Nephron (organoid): ENCODE measurements around the gene TCEAL4.

Source experiments
- H3K27ac Mint-ChIP-seq, 3 experiments: 2 replicates each; pipeline ENCODE4 v1.8.0; 2020; ENCODE audit warnings: mixed read lengths in 3 of 3, mild to moderate bottlenecking in 2 of 3, moderate library complexity in 1 of 3
- H3K27me3 Mint-ChIP-seq: 2 replicates; pipeline ENCODE4 v1.8.0; 2021; ENCODE audit warnings: low read depth, mild to moderate bottlenecking, moderate library complexity, mixed read lengths
- H3K36me3 Mint-ChIP-seq: 2 replicates; pipeline ENCODE4 v1.8.0; 2020; ENCODE audit warnings: low read depth, mixed read lengths
- H3K4me1 Mint-ChIP-seq: 2 replicates; pipeline ENCODE4 v1.8.0; 2020; ENCODE audit warnings: mixed read lengths
- H3K4me3 Mint-ChIP-seq, 3 experiments: 2 replicates each; pipeline ENCODE4 v1.8.0; 2020; ENCODE audit warnings: mild to moderate bottlenecking in 3 of 3, mixed read lengths in 3 of 3, moderate library complexity in 2 of 3
- H3K9me3 Mint-ChIP-seq: 2 replicates; pipeline ENCODE4 v1.8.0; 2020; ENCODE audit warnings: mixed read lengths
- CTCF ChIP-seq, 3 experiments: fragments of 200-600 bp; sonication (generic); IDR thresholded peaks; one replicate each; pipeline ENCODE4 v1.5.0; 2021; ENCODE audit warnings: antibody characterized with exemption in 3 of 3; ENCODE audit not compliant: unreplicated experiment in 3 of 3

The TCEAL4 gene

GRCh38 chrX:103539695-103540094 is 45.6 kb upstream of the TCEAL4 start:
- no peaks in the 10 kb centered on the region for H3K9me3 Mint-ChIP-seq
- no peaks in the 10 kb centered on the region for H3K4me1 Mint-ChIP-seq
- no peaks in the 10 kb centered on the region for H3K36me3 Mint-ChIP-seq
- no peak overlapping the region for H3K27ac Mint-ChIP-seq
- no peaks in the 10 kb centered on the region for H3K27me3 Mint-ChIP-seq
- no peak for TF ChIP-seq CTCF (IDR thresholded peaks at IDR 0.05; ENCODE audit: unreplicated experiment in 3 of 3)
- no peak overlapping the region for H3K4me3 Mint-ChIP-seq

- no peak overlapping the region for H3K27ac Mint-ChIP-seq
- no peaks in the 10 kb centered on the region for H3K9me3 Mint-ChIP-seq
- no peak overlapping the region for H3K4me3 Mint-ChIP-seq
- TF ChIP-seq CTCF (IDR thresholded peaks at IDR 0.05; ENCODE audit: unreplicated experiment in 3 of 3): no peak
- no peaks in the 10 kb centered on the region for H3K27me3 Mint-ChIP-seq
- no peaks in the 10 kb centered on the region for H3K4me1 Mint-ChIP-seq
- H3K36me3 Mint-ChIP-seq: no peaks in the 10 kb centered on the region
Measured at GRCh38 chrX:103540145-103540544, 45.2 kb upstream of the TCEAL4 start.

- peaks cover 8% of the 10 kb centered on the region for H3K9me3 Mint-ChIP-seq
- H3K4me1 Mint-ChIP-seq: peaks cover 4% of the 10 kb centered on the region
- H3K27me3 Mint-ChIP-seq: no peaks in the 10 kb centered on the region
Measured at GRCh38 chrX:103549916-103550315, 35.4 kb upstream of the TCEAL4 start.

DNA sequence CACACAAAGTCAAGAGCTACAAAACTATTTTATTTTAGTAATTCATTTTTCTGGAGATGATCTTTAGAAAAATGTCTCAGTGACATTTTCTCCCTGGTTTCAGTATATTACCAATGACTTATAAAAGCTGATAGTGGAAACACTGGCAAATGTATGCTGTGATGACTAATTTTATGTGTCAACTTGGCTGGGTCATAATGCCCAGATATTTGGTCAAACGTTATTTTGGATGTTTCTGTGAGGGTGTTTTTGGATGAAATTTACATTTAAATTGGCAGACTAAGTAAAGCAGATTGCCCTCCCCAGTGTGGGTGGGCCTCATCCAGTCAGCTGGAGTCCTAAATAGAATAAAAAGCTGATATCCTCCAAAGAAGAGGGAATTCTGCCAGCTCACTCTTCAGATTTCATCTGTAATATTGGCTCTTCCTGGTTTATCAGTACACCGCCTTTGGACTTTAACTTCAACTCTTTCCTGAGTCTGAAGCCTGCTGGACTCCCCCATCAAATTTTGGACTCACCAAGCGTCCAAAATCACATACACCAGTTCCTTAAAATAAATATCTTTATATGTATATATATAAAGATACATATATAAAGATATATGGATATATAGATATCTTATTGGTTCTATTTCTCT is 34.8 kb upstream of the TCEAL4 start:
- peaks cover 5% of the 10 kb centered on the region for H3K4me1 Mint-ChIP-seq
- no peak for TF ChIP-seq CTCF (IDR thresholded peaks at IDR 0.05; ENCODE audit: unreplicated experiment in 3 of 3)
- H3K27ac Mint-ChIP-seq: no peak overlapping the region
- no peak overlapping the region for H3K4me3 Mint-ChIP-seq
- H3K9me3 Mint-ChIP-seq: peaks cover 8% of the 10 kb centered on the region
- no peaks in the 10 kb centered on the region for H3K36me3 Mint-ChIP-seq
- H3K27me3 Mint-ChIP-seq: peaks cover 3% of the 10 kb centered on the region

More at GRCh38 chrX:103549916-103550315, 35.4 kb upstream of the TCEAL4 start:
- TF ChIP-seq CTCF (IDR thresholded peaks at IDR 0.05; ENCODE audit: unreplicated experiment in 3 of 3): no peak
- Mint-ChIP-seq H3K36me3 (no peaks in the 10 kb centered on the region), H3K27ac (no peak overlapping the region), H3K4me3 (no peak overlapping the region)

DNA sequence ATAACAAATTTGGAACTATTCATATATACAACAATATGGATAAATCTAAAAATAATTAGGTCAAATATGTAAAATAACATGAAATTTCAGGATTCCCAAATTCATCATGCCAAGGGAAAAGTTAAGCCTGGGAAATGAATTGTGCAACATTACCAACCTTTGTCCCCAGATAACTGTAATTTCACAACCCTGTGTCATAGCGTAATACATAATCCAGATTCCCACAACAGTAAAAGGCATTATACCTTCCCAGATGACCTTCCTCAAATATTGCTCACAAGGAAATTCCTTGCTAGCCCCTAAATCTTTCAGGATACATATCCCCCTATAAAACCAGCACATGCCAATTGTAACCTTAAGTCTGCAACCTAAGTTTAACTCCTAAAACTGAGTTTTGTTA is 33.1 kb upstream of the TCEAL4 start:
- Mint-ChIP-seq H3K27me3 (peaks cover 3% of the 10 kb centered on the region), H3K36me3 (no peaks in the 10 kb centered on the region), H3K4me1 (peaks cover 5% of the 10 kb centered on the region), H3K9me3 (peaks cover 6% of the 10 kb centered on the region), H3K27ac (no peak overlapping the region), H3K4me3 (no peak overlapping the region)
- TF ChIP-seq CTCF (IDR thresholded peaks at IDR 0.05; ENCODE audit: unreplicated experiment in 3 of 3): no peak
